ENCODE results near the gene UBE3C. TPM values are rescaled to one million over a fixed set of nuclear protein-coding genes. Genes with fewer than 3 reads are reported as not detected.
A peak's percentile ranks its signal among the peaks of the same experiment; 100 is the strongest.

UBE3C gene
- total RNA-seq, 2 experiments from 2014 or later = 55.0 to 55.7 TPM

DNA sequence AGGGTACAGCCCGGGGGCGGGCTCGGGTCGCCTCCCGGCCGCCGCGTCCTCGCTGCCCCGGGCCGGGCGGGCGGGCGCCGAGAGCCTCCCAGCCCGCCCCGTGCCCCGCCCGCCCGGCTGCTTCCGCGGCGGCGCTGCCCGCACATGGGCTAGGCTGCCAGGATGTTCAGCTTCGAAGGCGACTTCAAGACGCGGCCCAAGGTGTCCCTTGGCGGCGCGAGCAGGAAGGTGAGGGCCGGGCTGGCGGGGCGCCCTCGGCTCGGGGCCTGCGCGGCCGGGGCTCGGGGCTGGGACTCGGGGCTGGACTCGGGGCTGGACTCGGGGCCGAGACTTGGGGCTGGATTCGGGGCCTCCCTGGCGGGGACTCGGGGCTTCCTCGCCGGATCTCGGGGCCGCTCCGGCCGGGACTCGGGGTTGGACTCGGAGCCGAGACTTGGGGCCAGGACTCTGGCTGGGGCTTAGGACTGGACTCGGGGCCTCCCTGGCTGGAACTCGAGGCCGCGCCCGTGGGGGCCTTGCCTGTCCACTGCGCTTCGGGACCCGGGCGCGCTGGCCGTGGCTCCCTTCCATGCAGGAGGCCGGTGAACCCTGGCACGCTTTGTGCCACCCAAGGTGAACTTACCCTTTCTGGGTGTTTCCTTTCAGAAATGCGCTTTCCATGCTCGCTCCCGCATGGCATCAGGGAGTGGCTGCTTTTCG lies 534 bp downstream of the UBE3C start:
- peaks cover 38% of the 10 kb centered on the region for H3K36me3 Mint-ChIP-seq (ENCODE audit: low read depth)
- peaks cover 50% of the 10 kb centered on the region for H3K4me1 Mint-ChIP-seq
- peak; percentile 73 for DNase-seq
- H3K9me3 Mint-ChIP-seq = no peaks in the 10 kb centered on the region
- no peaks in the 10 kb centered on the region for H3K27me3 Mint-ChIP-seq
- ChIA-PET CTCF (no interaction called here), POLR2A (interaction anchor here (1.2 to 1.3 kb wide), 3 partner anchors 12 to 1565 kb away, joined by 3 to 6 read pairs (median 3); partner anchors contain the start of gene NCAPG2)
- H3K4me3 Mint-ChIP-seq = peak overlapping the region; percentile 79
- H3K27ac Mint-ChIP-seq = peak overlapping the region; percentile 83

DNA sequence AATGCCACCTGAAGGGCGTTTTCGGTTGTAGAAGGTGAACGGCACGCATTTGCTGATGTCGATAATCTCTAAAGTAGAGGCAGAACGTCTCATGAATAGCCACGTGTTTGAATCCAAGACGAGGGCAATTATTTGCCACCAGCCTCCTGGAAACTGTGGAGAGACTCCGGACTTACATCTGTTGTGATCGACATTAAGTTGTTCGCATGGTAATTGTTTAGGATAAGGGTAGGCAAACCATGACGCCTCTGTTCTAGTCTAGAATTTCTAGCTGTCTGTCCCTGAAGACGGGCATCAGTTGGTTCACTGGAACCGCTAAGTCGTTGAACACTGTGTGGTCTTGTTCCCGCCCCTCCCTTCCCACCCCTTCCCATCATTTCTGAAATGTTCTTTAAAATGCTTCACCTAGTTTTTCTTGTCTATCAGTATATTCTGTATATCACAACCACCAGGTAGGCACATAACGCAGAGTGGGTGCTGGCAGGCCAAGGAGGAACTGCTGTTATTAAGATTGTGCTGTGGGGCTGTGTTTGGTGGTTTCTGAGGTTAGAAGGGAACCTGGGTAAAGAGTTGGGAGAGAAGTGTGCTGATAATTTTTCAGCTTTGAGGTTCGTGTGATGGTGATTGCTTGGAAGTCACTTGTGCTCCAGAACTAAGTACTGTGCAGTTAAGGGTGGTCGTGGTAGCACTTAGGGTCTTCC lies 1.2 kb downstream of the UBE3C start:
- H3K27me3 Mint-ChIP-seq = no peaks in the 10 kb centered on the region
- ChIA-PET CTCF (interaction anchor here (0.6 kb wide), 1 partner anchor 315 kb away, joined by 4 read pairs; no protein-coding TSS in a partner anchor), POLR2A (interaction anchor here (0.6 to 1.4 kb wide), 7 partner anchors 10 to 499 kb away, joined by 3 to 9 read pairs (median 3); partner anchors contain the start of genes NOM1 and RNF32)
- H3K4me1 Mint-ChIP-seq = peaks cover 54% of the 10 kb centered on the region
- H3K9me3 Mint-ChIP-seq = no peaks in the 10 kb centered on the region
- peak overlapping the region; percentile 83 for H3K27ac Mint-ChIP-seq
- peaks cover 44% of the 10 kb centered on the region for H3K36me3 Mint-ChIP-seq (ENCODE audit: low read depth)
- DNase-seq = peak; percentile 52
- peak overlapping the region; percentile 79 for H3K4me3 Mint-ChIP-seq

DNA sequence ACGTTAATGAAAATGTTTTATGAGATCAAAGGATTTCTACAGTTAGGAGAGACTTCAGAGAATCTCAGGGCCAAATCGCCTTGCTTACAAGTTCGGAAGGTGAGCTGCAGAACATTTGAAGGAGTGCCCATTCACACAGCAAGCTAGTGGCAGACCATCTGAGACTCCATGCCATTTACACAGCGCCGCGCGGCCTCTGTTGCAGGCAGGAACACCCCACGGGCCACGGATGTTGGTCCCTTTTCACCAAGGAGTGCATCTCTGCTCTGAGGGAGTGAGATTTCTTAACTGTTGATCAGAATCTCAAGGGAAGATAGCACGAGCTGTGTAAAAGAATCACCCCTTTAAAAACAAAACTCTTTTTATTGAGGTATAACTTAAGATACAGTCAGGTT lies 1.8 kb downstream of the UBE3C start:
- POLR2A ChIA-PET = interaction anchor here (0.6 to 1.4 kb wide), 7 partner anchors 10 to 499 kb away, joined by 3 to 9 read pairs (median 3); partner anchors contain the start of genes NOM1 and RNF32
- Mint-ChIP-seq H3K27me3 (no peaks in the 10 kb centered on the region), H3K4me1 (peaks cover 56% of the 10 kb centered on the region), H3K4me3 (peak overlapping the region; percentile 79), H3K9me3 (no peaks in the 10 kb centered on the region), H3K27ac (peak overlapping the region; percentile 83), H3K36me3 (ENCODE audit: low read depth) (peaks cover 47% of the 10 kb centered on the region)
- DNase-seq = no peak
- CTCF ChIA-PET = interaction anchor here (0.8 kb wide), 1 partner anchor 10 kb away, joined by 3 read pairs; no protein-coding TSS in a partner anchor

DNA sequence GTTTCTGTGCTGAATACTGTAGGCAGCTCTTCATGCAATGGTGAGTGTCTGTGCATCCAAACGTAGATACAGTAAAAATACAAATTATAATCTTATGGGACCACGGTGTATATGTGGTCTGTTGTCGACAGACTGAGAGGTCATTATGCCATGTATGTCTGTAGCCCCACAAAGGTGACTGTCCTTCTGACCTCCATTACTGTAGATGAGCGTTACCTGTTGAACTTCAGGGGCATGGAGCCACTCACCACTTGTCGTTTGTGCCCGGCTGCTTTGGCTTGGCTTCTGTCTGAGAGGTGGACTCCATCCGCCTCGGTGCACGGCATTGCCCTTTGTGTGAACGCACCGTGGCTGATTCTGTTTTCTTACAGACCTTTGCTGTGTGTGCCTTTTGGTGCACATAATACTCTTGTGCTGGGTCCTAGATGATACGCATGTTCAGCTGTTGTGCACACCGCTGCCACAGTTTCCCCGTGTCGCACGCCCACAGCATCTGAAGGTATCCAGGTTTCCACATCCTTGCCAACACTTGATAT lies 2.9 kb downstream of the UBE3C start:
- CTCF ChIA-PET = no interaction called here
- no peaks in the 10 kb centered on the region for H3K9me3 Mint-ChIP-seq

DNA sequence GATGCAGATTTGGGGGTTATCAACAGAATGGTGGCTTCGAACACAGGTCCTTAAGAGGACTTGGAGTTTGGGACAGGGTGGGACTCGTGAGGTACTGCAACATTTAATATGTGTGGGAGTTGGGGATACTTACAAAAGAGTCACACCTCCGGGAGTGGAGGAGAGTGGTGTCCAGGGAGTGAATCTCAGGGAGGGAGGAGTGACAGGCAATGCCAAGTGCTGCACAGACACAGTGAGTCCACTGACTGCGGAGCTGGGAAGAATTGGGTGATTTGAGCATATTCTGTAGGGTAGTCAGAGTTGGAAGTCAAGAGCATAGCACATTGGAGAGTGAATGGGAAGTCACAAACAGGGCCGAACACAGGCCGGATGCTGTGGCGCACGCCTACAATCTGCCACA lies 5.1 kb downstream of the UBE3C start:
- H3K4me3 Mint-ChIP-seq = no peak overlapping the region
- ChIA-PET CTCF (no interaction called here), POLR2A (no interaction called here)
- peaks cover 59% of the 10 kb centered on the region for H3K4me1 Mint-ChIP-seq
- peaks cover 60% of the 10 kb centered on the region for H3K36me3 Mint-ChIP-seq (ENCODE audit: low read depth)
- DNase-seq = no peak
- no peaks in the 10 kb centered on the region for H3K9me3 Mint-ChIP-seq
- peak overlapping the region; percentile 0 for H3K27ac Mint-ChIP-seq
- H3K27me3 Mint-ChIP-seq = no peaks in the 10 kb centered on the region

More for the DNA sequence above, 2.9 kb downstream of the UBE3C start:
- POLR2A ChIA-PET = interaction anchor here (1.2 kb wide), 1 partner anchor 109 kb away, joined by 3 read pairs; no protein-coding TSS in a partner anchor
- Mint-ChIP-seq H3K4me3 (no peak overlapping the region), H3K27ac (no peak overlapping the region), H3K27me3 (no peaks in the 10 kb centered on the region), H3K4me1 (peaks cover 54% of the 10 kb centered on the region), H3K36me3 (ENCODE audit: low read depth) (peaks cover 51% of the 10 kb centered on the region)
- no peak for DNase-seq

DNA sequence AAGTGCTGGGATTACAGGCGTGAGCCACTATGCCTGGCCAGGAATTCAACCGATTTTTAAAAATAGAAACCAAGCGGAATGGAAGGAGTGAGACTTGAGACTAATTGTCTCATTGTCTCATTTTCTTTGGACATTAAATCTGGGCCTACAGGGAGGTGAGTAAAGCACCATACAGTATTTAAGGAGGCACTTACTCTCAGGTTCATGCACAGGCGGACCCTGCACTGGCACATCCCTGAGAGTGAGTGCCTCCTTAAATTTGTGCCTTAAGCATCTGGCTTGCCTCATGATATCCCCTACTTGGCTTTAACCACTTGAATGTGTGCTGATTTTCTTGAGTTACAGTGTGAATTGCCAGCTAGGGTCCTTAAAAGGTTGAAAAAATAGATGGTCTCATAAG lies 10.6 kb downstream of the UBE3C start:
- H3K36me3 Mint-ChIP-seq (ENCODE audit: low read depth) = peaks cover 33% of the 10 kb centered on the region
- no peak for DNase-seq
- peaks cover 35% of the 10 kb centered on the region for H3K4me1 Mint-ChIP-seq
- no peak overlapping the region for H3K4me3 Mint-ChIP-seq
- no peaks in the 10 kb centered on the region for H3K9me3 Mint-ChIP-seq
- H3K27ac Mint-ChIP-seq = no peak overlapping the region
- POLR2A ChIA-PET = interaction anchor here (2.5 kb wide), 1 partner anchor 9 kb away, joined by 9 read pairs; no protein-coding TSS in a partner anchor
- H3K27me3 Mint-ChIP-seq = no peaks in the 10 kb centered on the region
- CTCF ChIA-PET = interaction anchor here (1.3 kb wide), 1 partner anchor 9 kb away, joined by 3 read pairs; no protein-coding TSS in a partner anchor

DNA sequence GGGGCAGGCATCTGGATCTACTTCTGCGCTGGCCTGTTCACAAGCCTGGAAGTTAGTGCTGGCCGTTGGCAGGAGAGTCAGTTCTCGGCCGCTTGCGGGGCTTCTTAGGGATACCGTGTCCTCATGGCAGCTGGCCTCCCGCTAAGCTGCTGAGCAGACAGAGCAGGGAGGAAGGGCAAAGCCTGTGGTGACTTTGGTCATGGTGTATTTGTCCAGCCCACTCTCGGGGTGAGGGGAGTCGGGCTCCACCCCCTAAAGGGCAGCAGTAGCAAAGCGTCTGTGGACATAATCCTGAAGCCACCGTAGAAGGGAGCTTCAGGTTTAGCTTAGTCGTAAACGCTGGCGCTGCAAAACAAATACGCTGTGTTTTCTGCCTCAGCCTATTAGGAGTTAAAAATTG lies 12.2 kb downstream of the UBE3C start:
- H3K4me3 Mint-ChIP-seq = no peak overlapping the region
- H3K27ac Mint-ChIP-seq = no peak overlapping the region
- ChIA-PET POLR2A (interaction anchor here (1.0 to 2.5 kb wide), 3 partner anchors 9 to 12 kb away, joined by 3 to 9 read pairs (median 6); partner anchors contain the start of gene UBE3C), CTCF (interaction anchor here (1.3 kb wide), 1 partner anchor 10 kb away, joined by 3 read pairs; no protein-coding TSS in a partner anchor)
- no peaks in the 10 kb centered on the region for H3K9me3 Mint-ChIP-seq
- H3K27me3 Mint-ChIP-seq = no peaks in the 10 kb centered on the region
- peaks cover 32% of the 10 kb centered on the region for H3K4me1 Mint-ChIP-seq
- no peak for DNase-seq
- H3K36me3 Mint-ChIP-seq (ENCODE audit: low read depth) = peaks cover 21% of the 10 kb centered on the region

DNA sequence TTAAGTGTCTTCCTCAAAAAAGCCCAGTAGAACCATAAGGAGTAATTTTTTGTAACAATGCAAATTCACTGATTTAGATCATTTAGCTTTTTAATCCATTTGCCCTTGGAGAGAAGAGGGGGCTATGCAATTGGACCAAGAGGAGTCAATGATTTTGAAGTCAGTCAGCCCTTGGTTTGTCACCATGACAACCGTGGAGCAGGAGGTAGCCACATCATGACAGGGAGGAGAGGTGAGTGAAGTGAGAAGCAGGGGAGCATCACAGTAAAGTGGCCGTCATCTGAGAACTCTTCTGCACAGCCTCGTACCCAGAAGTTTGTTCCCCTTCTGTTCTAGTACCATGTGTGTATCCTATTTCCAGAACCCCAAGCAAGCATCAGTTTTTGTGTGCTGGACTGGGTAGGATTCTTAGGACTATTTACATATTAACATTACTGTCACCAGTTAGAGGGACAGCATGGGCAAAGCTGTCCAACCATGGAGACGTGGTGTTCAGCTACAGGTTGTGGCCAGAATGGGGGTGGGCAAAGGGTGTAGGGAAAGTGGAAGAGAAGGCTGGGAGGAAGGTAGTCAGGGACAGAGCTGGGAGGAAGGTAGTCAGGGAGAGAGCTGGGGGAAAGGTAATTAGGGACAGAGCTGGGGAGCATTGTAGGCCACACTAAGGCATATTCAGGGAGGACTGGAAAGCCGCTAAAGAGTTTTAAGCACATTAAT lies 13.1 kb downstream of the UBE3C start:
- Mint-ChIP-seq H3K27me3 (no peaks in the 10 kb centered on the region), H3K9me3 (no peaks in the 10 kb centered on the region), H3K36me3 (ENCODE audit: low read depth) (peaks cover 20% of the 10 kb centered on the region), H3K4me1 (peaks cover 29% of the 10 kb centered on the region), H3K4me3 (no peak overlapping the region), H3K27ac (no peak overlapping the region)
- CTCF ChIA-PET = interaction anchor here (0.6 kb wide), 1 partner anchor 181 kb away, joined by 3 read pairs; no protein-coding TSS in a partner anchor
- POLR2A ChIA-PET = interaction anchor here (1.3 to 2.5 kb wide), 3 partner anchors 11 to 13 kb away, joined by 4 to 9 read pairs (median 6); partner anchors contain the start of gene UBE3C
- no peak for DNase-seq

DNA sequence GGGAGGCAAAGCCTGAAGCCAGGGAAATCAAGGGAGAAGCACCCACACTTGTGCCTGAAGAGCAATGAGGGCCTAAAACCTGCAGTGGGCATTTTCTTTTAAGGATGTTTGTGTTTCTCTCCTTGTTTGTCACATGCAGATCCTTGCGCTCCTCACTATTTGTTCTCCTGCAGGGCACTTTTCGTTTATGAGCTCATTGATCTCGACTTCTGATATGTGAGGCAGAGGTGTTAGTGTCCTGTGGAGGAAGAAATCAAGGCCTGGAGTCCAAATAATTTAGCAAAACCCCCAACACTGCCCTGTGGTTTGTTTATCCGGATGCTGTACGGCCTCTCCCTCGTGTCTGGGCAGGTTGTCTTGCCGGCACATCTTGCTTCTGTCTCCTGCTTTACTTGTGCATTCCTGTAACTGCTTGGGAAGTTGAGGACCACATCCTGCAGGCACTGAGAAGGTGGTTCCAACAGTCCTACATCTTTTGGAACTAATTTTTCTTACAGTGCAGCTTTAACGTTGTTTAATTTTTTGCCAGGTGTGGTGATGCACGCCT lies 13.7 kb downstream of the UBE3C start:
- peaks cover 24% of the 10 kb centered on the region for H3K4me1 Mint-ChIP-seq
- DNase-seq = no peak
- no peaks in the 10 kb centered on the region for H3K27me3 Mint-ChIP-seq
- no peaks in the 10 kb centered on the region for H3K9me3 Mint-ChIP-seq
- POLR2A ChIA-PET = interaction anchor here (1.3 kb wide), 1 partner anchor 11 kb away, joined by 4 read pairs; no protein-coding TSS in a partner anchor
- H3K36me3 Mint-ChIP-seq (ENCODE audit: low read depth) = peaks cover 15% of the 10 kb centered on the region
- H3K27ac Mint-ChIP-seq = no peak overlapping the region
- CTCF ChIA-PET = no interaction called here
- H3K4me3 Mint-ChIP-seq = no peak overlapping the region

DNA sequence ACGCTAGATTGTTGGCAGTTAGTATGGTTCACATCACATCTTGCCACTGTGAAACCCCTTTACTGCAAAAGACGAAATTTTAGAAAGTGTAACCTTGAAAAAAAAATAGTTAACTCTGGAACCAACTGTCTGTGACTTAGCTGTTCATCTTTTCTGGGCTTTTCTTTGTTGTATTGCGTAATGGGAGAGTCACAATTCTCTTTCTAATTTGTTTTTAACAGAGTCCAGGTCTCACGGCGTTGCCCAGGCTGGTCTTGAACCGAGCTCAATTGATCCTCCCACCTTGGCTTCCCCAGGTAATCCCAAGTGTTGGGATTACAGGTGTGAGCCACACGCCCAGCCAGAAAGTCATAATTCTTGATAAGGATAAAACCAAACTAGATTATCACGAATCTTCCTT lies 14.5 kb downstream of the UBE3C start:
- peaks cover 20% of the 10 kb centered on the region for H3K4me1 Mint-ChIP-seq
- no peaks in the 10 kb centered on the region for H3K27me3 Mint-ChIP-seq
- H3K36me3 Mint-ChIP-seq (ENCODE audit: low read depth) = peaks cover 13% of the 10 kb centered on the region
- no peak overlapping the region for H3K4me3 Mint-ChIP-seq
- no peak overlapping the region for H3K27ac Mint-ChIP-seq
- POLR2A ChIA-PET = interaction anchor here (1.3 kb wide), 1 partner anchor 11 kb away, joined by 4 read pairs; no protein-coding TSS in a partner anchor
- H3K9me3 Mint-ChIP-seq = no peaks in the 10 kb centered on the region
- no peak for DNase-seq
- CTCF ChIA-PET = no interaction called here

DNA sequence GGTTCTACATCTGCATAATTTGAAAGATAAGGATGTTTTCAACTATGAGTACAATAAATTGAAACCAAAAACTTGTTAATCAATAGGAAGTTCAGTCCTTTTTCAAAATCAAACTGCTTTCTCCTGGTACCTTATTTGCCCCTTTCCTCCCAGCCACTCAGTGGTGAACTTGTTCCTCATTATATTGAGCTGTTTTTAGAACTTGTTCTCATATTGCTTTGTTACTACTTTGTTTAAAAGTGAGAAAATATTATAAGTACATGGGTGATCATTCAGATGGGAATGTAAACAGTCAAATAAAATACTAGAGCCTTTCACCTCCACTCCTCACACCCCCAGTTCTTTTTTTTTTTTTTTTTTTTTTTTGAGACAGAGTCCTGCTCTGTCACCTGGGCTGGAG lies 17.2 kb downstream of the UBE3C start:
- ChIA-PET CTCF (interaction anchor here (0.7 to 1.3 kb wide), 2 partner anchors 9 to 94 kb away, joined by 6 read pairs; no protein-coding TSS in a partner anchor), POLR2A (no interaction called here)
- H3K27ac Mint-ChIP-seq = no peak overlapping the region
- peaks cover 24% of the 10 kb centered on the region for H3K36me3 Mint-ChIP-seq (ENCODE audit: low read depth)
- DNase-seq = no peak
- no peaks in the 10 kb centered on the region for H3K27me3 Mint-ChIP-seq
- H3K4me3 Mint-ChIP-seq = no peak overlapping the region
- H3K9me3 Mint-ChIP-seq = no peaks in the 10 kb centered on the region
- peaks cover 20% of the 10 kb centered on the region for H3K4me1 Mint-ChIP-seq

DNA sequence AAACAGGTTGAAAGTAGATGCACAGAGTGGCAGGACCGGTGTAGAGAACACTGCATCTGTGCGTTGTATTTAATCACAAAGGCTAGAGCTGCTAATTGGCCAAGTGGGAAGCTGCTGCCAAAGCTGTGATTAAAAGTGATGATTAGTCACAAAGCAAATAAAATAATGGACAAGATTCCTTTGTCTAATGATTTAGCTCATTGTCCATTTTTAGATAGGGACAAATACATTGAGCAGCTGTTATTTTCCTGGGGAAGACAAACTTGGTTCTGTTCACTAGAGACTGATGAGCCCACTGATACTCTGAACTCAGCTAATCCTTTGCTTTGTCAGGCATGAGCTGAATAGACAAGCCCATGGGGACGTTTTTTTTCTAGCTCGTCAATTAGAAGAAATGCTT lies 19.7 kb downstream of the UBE3C start:
- H3K27ac Mint-ChIP-seq = no peak overlapping the region
- H3K36me3 Mint-ChIP-seq (ENCODE audit: low read depth) = peaks cover 17% of the 10 kb centered on the region
- no peak for DNase-seq
- no peaks in the 10 kb centered on the region for H3K27me3 Mint-ChIP-seq
- POLR2A ChIA-PET = no interaction called here
- CTCF ChIA-PET = no interaction called here
- no peaks in the 10 kb centered on the region for H3K9me3 Mint-ChIP-seq
- H3K4me1 Mint-ChIP-seq = peaks cover 10% of the 10 kb centered on the region
- no peak overlapping the region for H3K4me3 Mint-ChIP-seq
